Epidermal melanocyte (primary cell): ENCODE results near the gene OS9.

ENCODE experiments used
- DNase-seq: peaks from one replicate; pipeline ENCODE4 v3.0.0; 2011; ENCODE audit warnings: low spot score; ENCODE audit not compliant: insufficient read length

Gene OS9

DNA sequence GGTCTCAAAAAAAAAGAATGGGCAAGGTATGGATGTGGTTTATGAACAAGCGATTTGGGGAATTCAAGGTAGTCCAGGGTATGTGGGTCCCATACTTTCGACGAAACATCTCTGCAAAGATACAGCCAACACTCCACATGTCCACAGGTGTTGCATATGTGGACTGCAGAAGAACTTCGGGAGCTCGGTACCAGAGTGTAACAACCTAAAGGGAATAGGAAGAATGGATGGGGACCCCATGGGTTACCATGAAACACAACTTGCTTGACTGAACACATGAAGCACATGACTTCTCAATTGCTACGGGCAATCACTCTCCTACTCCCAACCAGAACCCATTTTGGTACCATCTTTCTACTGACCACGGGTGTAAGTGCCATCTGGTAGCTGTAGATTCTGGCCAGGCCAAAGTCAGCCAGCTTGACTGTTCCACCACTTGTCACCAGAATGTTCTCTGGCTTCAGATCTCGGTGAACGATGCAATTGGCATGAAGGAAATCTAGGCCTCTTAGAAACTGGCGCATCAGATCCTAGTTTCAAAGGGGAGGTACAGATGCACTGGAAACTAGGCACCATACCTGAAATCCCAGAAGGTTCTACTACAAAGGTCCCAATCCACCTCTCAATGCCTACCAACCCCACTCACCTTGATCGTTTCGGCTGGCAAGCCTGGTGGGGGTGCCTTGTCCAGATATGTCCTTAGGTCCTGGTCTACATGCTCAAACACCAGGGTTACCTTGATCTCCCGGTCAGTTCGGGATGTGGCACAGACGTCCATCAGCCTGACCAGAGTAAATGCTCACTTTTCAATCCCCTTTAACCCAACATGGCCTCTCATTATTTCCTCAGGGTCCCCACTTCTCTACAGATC is 56.9 kb downstream of the OS9 start:
- DNase-seq: no peak

DNA sequence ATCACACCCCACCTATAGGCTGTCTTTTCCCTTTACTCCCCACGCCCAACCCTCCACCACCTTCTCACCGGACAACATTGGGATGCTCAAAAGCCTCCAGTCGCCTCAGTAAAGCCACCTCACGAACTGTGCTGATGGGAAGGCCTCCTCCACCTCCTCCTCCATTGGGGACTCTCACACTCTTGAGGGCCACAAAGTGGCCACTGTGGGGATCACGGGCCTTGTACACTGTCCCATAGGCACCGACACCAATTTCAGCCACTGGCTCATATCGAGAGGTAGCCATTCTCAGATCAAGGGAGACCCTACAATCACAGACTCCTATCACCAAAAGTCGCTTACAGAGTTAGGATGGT is 57.5 kb downstream of the OS9 start:
- no peak for DNase-seq

DNA sequence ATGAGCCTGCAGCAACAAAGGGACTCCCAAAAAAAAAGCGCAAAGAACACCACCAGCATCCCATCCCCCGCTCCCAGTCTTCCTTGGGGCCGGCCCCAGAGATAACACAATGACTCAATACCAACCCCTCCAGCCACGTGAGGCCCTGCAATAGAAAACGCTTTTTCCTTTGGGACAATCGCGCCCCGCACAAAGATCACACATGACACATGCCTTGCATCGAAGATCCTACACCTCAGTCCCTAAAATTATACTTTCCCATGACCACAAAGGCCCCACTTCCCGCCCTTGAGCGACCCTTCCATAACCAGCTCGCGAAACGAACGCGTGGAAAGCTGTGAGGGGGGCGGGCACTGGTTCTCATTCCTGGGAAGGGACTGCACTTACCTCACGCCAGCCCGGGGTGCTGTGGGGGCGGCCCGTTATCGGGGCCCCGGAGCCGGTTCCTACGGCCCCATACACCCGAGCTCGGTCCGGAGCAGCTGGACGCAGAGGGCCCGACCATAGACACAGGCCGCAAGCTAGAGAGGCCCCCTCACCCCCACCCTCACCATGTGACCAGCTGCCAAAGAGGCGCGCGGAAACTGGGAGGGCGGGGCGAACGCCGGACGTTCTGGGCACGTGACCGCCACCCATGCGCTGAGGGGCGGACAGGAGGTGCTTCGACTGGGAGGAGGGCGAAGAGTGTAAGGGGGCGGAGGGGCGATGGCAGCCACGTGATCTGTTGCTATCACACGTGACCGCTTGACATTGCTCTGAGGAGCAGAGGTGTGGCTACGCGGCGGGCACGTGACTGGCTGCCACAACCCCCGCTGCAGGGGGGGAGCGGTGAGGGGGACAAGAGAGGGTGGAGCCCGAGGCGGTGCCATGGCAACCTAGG is 58.1 kb downstream of the OS9 start, which contains the start of gene CDK4:
Gene CDK4 (minus strand): TSS at position 523 of the 880 bp plus-strand sequence. CDS start 593 bp downstream, outside the sequence.
- DNase-seq: peak; percentile 100

DNA sequence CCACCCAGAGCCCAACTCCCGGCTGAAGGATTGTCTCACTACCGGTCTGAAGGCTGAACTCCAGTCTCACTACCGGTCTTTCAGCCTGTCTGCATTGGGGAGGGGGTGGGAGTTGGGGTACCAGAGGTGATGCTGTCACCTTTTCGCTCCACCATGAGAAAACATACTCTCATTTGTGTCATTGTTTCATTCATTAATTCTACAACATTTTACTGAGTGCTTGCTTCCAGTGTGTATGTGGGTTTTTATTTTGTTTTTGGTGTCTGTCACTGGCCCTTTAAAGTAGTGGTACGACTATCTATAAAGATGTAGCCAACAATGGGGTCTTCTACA is 58.7 kb downstream of the OS9 start:
- DNase-seq: no peak

DNA sequence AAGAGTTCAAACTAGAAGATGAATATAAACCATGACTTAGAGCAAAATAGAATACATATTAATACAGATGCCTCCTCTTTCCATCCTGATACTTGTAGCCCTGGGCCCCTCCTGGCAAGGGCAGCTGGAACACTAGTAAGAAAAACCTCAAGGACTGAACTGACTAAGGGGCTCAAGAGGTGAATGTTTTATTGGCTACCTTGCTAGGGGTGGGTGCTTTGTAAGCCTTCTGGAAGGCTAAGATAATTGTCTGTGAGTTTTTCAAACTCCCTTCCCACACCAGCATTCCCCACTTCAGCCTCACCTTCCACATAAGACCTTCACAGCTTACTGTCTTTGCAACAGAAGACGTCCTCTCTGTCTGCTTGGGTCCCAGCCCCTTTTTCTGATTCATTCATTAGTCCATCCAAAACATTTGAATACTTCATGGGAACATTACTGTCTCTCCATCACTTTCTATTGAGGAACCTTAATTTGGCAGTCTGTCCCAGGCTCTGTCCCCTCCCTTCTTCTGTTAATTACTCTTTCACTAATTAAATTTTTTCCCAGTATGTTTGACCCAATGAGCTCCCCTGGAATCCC is 59.9 kb downstream of the OS9 start:
- no peak for DNase-seq

DNA sequence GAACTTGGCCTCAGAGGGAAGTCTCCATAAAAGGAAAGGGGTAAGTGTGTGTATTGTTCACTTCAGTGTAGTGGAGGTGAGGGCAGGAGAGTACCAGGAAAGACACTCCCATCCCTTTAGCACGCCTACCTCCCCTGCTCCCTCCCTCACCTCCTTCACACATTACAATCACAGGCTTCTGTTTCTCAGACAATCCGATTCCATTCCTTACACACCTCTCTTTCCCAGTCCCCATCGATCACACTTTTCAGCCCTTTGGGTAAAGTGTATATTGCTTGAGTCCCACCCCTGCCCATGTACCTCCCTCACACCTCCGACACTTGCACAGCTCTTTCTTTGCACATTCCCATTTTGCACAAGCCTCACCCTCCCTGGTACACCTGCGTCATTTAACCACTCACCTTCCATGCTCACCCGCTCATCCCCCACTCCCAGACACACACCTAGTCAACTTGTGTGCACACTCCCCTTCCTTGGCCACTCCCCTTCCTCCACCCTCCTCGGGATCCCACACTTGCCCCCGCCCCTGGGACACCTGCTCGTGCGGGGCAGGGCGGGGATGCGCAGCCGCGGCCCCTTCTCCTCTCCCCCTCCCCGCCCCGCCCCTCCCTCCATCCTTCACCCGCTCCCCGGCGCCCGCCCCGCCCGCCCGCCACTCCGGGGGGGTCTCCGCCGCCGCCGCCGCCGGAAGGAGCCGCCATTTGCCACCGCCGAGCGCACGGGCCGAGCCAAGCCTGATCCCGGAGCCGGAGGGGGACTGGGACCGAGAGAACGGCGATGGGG is 60.7 kb downstream of the OS9 start, which contains the start of gene MARCHF9:
Gene MARCHF9 (plus strand): TSS at position 693 of the 783 bp plus-strand sequence. CDS start 426 bp downstream, outside the sequence.
- DNase-seq: no peak

DNA sequence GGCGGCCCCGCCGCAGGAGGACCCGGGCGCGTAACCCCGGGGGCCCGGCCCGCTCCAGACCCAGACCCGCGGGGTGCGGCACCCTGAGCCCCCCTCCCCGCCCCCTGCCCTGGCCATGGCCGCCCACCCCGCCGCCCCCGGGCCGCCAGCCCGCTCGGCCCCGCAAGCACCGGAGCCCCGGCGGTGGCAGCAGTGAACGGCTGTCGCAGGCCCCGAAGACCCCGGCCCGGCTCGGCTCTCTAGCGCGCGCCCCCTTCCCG is 61.2 kb downstream of the OS9 start:
- no peak for DNase-seq

DNA sequence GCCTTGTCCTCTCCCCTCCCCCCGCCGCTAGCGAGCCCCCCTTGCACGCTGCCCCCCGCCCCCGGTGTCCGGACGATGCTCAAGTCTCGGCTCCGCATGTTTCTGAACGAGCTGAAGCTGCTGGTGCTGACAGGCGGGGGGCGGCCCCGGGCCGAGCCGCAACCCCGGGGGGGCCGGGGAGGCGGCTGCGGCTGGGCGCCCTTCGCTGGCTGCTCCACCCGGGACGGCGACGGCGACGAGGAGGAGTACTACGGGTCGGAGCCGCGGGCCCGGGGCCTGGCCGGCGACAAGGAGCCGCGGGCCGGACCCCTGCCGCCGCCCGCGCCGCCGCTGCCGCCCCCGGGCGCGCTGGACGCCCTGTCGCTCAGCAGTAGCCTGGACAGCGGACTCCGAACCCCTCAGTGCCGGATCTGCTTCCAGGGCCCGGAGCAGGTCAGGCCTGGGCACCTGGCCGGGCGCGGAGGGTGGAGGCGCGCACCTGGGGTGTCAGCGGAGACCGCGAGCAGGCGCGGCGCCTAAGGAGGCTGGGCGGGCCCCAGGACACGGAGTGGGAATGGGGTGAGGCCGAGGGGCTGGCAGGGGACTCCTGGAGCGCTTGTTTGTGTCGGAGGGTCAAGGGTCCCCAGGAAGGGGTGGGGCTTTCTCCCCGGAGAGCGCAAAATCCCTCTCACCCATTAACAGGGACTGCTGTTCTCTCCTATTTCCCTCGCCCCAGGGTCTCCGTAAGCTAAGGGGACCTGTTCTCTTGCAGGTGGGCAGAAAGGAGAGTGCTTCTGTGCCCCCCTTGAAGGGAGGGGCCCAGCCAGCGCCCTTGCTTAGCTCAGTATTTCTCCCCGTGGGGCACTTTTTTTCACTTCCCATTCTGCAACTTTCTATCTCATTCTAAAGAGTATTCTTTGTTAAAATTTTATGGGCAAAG is 61.8 kb downstream of the OS9 start:
- DNase-seq: no peak

DNA sequence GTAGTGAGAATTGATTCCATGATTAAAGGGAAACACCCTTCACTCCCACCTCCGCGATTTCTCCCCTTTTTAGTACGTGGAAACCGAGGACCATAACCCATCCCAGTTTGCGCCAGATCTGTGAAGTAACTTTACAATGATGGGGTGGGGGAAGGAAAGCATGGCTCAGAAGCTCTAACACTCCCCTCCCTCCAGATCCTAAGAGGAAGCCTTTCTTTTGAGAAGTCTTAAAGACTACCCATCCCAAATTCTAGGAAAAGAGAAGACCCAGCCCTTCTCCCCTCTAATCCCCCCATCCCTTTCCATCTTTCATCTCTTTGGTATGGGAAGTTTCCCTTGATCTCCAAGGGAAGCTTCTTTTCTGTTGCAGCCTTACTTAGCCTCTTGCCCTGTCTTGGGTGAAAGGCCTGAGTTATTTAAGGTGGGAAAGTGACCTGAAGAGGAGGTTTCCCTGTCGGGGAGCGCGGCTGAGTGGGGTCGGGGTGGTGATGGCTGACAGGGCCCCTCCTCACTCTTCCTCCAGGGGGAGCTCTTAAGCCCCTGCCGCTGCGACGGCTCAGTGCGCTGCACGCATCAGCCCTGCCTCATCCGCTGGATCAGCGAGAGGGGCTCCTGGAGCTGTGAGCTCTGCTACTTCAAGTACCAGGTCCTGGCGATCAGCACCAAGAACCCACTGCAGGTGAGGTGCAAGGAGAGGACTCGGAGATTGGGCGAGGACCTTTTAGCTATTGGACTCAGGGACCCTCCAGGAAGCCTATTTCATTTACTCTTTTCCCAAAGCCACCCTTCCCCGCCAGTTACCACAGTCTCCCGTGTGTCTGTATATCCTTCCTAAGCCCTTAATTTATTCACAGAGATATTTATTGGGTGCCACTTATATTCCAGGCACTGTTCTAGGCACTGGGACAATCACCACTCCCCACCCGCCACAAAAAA is 62.7 kb downstream of the OS9 start:
- DNase-seq: peak; percentile 85

DNA sequence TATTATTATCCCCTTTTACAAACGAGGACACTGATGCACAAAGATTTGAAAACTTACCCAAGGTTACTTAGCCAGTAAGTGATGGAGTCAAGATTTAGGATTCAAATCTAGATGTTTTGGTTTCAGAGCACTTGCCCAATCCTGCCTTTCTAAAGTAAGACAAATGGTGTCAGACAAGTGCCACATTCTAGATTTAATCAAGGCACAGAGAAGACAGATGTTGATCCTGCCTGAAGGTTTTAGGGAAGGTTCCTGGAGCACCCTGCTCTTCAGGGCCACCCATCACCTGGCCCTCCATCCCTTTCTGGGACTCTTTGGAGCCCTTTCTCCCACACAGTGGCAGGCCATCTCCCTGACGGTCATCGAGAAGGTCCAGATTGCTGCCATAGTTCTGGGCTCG is 63.8 kb downstream of the OS9 start:
- no peak for DNase-seq

DNA sequence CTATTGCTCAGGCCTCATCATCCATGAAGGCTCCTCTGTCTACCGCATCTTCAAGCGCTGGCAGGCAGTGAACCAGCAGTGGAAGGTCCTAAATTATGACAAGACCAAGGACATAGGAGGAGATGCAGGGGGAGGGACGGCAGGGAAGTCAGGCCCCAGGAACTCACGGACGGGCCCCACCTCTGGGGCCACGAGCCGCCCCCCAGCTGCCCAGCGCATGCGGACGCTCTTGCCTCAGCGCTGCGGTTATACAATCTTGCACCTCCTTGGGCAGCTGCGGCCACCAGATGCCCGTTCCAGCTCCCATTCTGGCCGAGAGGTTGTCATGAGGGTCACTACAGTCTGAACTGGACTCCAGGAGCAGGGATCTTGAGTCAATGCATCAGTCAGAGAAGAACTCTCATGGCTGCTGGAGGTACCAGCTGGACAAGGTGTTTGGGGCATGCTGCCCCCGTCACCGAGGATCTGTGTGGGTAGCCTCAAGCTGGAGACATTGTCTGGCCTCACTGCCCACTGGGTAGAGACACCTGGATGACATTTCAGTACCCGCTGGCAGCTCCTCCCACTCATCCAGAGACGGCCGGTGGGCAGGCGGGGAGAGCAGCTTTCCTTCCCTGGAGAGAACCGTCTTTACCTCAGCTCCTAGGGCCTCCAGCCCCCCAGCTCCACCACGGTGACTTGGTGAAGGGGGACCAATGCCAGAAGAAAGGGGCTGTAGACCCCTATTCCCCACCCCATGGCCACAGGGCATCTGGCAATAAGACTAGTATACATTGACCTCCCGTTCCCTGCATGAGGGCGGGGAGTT is 64.8 kb downstream of the OS9 start:
- DNase-seq: no peak

DNA sequence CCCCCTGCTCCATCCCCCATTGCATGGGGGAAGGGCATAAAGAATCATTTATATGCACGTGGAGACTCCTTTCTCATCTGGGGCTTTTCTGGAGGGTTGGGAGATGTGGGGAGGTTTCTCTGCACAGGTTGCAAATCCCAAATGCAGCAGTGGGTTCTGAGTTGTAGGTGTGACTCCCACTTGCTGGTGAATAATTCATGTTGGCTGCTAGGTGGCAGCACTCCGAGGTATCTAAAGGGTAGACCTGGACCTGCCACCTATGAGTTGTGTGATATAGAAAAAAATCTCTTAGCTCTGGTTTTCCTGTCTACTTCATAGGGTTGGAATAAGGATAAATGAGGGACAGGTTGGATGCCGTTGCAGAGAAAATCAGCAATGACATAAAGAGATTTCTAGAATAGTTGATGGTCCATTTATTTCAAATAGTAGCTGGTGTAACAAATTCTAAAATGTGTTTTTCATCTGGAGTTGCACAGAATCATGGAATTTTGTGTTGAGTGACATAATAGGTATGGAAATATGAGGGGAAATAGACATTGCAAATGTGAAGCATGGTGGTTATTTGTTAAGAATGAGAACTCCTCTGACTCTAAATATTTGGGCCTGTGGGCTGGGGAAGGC is 65.5 kb downstream of the OS9 start:
- no peak for DNase-seq

DNA sequence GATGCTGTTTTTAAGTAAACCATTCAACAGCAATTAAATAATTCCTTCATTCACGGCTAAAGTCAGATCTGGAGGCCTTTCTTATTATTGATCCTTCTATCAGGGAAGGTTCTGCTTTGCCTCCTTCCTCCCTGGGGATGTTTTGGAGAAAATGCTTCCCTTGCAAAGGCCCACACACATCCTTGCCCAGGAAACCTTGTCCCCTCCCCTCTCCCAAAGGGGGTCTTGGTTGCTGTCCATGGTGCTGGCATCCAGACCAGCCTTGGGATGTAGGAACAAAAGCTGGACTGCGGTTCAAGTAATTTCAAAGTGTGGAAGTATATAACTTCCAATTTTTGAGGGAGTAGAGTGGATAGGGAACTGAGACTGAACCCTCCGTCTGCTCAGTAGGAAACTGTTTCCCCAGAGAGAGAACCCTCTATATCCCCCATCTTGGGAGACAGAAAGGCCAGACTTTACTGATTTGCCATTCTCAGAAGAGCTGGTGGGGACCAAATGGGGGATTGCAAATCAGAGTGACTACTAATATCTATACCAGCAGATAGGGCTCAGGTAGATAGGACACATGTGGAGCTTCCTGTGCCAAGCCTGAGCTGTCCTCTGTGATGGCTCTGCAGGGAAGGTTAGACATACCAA is 66.5 kb downstream of the OS9 start:
- no peak for DNase-seq

DNA sequence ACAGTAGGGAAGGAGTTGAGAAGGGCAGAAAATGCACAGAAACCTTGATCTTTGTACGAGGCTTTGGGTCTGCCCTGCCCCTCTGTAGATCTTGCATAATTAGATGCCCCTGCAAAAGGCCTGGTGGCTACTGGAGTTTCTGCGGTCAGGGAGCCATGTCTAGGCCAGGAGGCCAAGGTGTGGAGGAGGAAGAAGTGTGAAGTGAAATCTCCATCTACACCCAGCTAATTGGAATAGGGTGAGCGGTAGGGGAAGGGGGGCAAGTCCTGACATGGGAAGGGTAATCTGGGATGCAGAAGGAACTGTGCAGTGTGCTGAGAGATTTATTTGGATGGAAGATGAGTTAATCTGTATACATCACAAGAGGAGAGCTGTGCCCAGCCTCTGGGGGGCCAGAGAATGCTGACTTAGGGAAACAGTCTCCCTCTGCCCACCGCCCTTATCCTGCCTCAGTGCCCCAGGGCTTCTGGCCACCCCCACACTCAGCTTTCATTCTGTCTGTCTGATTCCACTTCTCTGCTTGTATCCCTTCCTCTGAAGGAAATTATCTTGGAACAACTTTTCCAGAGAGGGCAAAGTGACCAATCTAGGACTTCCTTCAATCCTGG is 67.6 kb downstream of the OS9 start:
- DNase-seq: no peak

DNA sequence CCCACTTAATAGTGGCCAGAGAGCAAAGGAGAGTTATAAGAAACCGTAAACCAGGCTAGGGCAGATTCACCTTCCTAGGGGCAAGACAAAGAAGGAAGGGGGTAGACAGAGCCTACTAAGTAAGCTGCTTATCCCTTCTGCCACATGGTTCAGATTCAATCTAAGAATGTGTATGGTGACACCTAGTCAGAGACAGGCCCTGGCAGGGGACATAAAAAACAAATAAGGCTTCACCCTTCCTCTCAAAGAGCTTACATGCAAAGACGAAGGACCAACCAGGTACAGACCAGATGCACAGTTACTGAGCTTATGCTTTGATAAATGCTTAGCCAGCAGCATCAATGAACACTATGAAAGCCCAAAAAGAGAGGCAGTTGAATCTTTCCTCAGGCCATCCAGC is 68.5 kb downstream of the OS9 start:
- no peak for DNase-seq

DNA sequence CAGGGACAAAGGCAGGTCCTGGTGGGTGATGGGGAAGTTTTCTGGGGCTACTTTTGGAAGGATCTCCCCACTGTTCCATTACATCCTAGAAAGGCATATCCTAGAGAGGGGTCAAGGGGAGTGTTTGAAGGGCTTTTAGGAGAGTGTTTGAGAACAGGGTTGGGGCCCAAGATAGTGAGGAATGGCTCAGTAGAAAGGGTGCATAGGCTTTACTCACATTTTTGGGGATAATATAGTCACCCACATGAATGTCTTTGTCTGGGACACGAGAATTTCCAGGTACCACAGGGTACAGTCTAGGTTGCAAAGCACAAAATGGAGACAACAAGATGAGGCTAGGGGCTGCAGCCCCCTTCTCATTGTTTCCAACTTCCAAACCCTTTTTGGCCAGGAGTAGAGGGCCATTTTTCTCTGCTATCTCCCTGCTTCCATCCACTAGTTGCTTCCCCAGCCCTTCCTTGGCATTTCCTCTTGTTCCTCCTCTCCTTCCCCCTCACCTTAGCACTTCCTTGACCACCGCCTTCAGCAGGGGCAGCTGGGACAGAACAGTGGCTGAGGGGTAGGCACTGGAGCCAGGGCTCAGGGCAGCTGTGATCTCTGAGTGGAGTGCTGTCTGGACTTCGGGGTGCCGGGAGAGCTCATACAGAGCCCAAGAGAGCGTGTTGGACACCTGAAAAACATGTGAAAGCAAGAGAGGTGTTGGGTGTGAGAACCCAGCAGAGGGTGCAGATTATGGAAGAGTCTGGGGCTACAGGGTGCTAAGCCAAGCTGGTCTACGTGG is 70.1 kb downstream of the OS9 start:
- DNase-seq: no peak

DNA sequence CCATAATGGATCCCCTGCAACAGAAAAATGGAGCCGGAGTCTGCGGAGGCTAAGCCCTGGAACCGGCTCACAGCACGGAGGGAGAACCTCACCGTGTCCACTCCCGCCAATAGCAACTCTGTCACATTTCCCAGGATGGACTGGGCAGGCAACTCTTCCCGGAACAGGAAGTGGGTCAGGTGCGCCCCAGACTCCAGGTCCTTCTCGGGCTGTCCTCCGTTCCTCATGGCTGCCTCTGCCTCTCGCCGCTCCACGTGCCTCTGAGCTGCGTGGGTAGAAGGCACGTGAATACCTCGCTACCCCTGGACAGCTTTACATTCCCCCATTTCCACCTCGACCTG is 70.7 kb downstream of the OS9 start:
- DNase-seq: no peak
